Globus pallidus (tissue), 1 donor: ENCODE results near the gene PLN.

Source experiments
- DNase-seq: peaks from one replicate; pipeline ENCODE4 v3.0.0-alpha.2; 2015; ENCODE audit warnings: low spot score

Gene PLN

DNA sequence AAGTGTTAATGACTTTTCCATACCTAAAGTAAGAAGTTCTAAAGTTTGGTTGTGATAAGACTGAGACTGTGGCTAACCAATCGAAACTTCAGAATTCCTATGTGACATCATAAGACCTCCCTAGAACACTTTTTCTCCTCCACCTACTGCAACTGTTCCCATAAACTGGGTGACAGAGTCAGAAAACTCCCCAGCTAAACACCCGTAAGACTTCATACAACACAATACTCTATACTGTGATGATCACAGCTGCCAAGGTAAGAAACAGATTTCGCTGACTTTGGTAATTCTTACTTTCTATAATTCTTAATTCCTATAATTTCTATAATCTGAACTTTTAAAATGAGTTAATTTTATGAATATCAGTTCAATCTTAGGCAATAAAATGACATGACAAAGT, at the start of gene PLN:
Gene PLN, plus strand, starts transcription at position 161 of the 400 bp plus-strand sequence. CDS start 10,626 bp downstream, outside the sequence.
- no peak for DNase-seq

DNA sequence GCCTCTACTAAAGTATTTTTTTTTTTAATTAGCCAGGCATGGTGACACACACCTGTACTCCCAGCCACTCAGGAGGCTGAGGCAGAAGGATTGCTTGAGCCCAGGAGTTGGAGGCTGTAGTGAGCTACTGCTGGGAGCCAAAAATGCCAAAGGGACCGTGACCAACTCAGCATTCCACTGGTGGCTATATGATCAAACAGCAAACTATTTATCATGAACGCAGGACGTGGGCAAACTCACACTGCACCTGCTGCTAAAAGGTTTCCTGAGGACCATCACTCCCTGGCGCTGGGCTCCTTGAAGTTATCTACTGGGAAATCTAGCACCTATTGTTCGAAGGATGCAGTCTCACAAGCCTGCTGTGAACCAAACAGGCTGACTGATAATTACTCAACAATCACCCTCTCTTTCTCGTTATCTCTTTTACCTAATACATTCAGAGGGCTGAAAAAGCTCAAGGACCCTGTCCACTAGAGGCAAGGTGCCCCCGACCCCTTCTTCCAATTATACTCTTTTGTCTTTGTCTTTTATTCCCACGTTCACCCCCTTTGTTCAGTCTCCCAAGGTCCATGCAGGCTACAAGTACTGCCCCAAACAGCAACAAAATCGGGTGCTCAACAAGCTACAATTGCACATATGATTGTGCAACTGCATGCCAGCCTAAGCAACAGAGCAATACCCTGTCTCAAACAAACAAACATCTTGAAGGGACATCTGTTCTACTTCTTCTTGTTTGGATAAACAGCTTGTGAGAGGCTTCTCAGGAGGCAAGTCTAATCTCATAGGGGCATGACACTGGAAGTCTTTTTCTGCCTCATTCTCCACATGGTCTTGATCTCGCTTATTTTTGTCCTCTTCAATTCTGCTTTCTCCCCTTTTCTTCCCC, 47.7 kb upstream of the PLN start:
- no peak for DNase-seq

DNA sequence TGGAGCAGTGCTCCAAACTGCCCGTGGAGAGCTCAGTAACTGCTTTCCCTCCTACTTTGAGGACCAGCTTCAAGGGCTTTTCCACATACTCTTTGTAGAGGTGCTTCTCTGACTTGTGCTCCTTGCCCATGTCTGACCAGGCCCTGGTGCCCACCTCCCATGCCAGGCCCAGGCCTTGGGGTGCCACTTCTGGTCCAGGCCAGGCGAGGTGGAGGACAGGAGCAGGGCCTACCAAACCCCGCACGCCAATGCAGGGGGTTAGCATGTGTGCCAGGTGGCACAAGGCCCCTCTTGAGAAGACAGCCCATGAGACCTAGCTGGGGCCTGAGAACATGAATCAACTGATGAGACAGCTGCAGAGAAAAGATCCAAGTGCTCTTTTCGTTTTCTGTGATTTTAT, 47.0 kb upstream of the PLN start:
- no peak for DNase-seq

DNA sequence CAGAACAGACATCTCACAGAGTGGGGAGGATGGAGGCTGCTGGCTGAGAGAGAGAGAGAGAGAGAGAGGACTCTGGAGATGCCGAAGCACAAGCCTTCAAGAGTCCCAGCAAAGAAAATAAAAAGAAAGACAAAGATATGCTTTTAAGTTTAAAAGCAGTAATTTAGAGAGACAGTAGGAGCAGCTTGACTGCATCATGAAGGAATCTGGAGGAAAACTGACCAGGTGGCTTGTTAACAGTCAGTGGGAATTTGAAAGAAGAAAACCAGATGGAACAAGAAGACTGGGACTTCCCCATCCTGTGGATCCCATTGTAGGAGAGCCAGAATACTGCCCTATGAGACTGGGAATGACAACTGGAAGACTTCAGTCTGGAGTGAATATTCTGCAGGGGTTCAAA, 46.3 kb upstream of the PLN start:
- DNase-seq: no peak

DNA sequence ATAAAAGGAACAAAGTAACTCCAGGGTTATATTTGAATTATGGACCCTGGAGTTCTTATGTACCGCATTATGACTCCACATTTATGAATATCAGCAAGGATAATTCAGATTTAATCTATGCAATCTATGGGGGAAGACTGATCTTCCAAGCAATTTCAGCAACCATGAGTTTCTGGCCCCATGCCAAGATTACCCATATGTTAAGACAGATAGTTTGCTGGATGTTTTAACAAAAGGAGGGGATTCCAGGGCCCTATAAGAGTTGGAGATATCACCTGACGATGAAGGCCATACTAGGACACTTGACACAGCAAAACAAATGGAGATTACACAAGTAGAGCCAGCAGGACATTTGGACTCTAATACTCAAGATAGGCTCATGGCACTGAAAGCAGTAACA, 45.9 kb upstream of the PLN start:
- no peak for DNase-seq

DNA sequence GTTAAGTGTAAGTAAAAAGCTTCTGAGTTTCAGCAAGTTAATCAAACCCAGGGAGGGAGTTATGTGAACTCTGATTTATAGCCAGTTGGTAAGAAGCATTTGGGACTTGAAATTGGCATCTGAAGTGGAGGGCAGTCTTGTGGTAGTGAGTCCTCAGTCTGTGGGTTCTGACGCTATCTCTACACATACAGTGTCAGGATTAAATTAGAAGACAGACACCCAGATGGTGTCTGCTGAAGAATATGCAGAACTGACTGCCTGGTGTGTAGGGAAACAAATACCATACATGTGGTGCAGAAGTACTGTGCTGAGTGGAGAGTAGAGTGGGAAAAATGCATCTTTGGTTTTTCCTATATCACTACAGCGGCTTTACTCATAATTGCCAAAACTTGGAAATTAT, 43.5 kb upstream of the PLN start:
- DNase-seq: no peak

DNA sequence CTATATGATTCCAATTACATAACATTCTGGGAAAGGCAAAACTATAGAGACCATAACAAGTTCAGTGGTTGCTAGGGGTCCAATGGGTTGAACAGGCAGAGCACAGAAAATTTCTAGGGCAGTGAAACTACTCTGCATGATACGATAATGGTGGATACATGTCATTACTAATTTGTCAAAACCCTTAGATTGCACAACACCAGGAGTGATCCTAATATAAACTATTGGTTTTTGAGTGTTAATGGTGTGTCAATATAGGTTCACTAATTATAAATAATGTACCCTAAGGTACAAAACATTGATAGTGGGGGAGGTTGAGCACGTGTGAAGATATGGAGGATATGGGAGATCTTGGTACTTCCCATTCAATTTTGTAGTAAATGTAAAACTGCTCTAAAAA, 42.4 kb upstream of the PLN start:
- no peak for DNase-seq

DNA sequence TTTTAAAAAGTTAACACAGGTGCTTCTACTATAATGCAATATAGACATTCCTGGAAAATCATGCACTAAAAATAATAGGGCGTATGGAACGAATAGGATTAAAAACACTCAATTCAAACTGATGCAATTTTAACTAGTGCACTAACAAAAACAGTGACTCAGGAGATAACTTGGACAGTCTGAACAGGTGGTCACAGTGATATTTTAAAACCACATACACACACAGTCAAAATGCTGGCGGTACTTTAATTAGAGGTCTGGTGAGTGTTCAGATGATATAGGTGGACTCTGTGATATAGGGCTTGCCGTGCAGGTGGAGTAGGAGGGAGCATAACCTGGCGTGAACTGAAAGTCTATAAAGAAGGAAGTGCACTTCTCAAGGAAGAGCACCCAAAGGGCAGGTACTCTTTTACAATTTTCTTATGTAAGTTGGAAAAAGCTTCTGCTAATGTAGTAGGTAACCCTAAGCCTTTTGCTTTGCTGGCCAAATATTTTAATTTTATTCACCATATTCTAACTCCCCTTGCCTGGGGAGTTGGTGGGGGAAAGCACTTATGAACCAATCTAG, 41.9 kb upstream of the PLN start:
- DNase-seq: no peak

DNA sequence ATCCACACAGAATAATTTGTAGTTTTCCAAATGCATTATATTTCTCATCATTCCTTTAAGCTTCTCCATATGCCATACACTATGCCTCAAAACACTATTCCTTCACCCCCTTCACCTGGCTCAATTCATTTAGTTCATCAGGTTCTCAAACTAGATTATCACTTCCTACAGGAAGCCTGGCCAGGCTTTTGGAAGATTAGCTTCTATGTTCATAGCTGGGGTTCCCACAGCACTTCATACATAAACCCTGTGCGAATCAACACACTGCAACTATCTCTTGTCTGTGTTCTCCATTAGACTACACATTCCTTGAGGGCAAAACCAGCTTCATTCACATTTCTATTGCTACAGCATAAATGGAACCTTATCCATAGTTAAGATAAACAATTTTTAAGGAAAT, 40.5 kb upstream of the PLN start:
- no peak for DNase-seq

DNA sequence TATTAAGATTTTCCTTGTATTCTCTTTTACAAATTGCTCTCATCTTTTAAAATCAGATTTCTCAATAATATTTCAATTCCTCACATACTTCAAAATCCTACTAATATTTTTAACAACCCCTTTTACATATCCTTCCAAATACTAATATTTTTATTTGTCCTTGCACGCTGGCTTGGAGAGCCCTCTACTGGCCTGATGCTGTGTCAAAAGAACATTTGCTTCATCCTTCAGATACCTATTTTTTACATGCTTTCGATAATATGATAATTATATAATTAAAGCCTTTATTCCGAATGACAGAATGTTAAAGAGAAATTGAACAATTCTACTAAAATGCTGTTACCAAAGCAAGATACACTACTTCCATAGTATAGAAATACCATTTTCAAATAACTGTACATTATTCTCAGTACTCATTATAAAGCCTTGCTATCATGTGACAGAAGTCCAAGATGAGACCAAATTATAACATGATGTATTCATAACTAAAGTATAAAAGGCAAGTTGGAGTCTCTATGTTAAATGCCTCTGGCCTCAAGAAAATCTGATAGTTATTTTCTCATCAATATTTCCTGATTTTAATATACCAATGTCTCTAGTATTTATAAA, 39.0 kb upstream of the PLN start:
- DNase-seq: peak; percentile 47

DNA sequence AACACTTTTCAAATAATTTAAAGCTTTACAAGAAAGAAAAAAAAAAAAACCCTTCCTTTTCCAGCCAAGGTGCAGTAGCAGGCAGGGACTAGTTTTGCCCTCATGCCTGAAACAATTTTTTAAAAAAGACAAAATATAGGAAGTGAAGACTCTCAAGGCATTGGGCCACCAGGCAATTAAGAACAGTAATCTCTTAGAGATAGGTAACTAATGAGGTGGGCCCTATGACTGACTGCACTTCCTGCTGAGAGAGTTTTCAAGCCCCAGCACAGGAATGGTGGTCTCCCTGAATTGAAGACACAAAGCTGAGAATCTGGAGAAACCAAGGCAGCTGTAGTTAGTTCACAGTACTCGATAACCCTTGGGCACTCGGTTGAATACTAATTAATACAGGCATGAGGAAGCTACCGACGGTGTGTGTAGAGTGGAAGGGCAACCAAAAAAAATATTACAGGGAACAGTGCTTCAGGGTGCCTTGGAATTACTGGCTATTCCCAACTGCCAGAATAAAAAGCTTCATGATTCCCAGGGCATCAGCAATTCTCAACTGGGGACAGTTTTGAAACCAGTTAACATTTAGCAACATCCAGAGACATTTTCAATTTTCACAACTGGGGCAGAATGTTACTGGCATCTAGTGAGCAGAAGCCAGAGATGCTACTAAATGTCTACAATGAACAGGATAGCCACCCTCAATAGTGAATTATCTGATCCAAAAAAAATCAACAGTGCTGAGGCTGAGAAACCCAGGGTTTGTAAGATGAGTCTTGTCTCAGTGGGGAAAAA, 36.0 kb upstream of the PLN start:
- DNase-seq: no peak

DNA sequence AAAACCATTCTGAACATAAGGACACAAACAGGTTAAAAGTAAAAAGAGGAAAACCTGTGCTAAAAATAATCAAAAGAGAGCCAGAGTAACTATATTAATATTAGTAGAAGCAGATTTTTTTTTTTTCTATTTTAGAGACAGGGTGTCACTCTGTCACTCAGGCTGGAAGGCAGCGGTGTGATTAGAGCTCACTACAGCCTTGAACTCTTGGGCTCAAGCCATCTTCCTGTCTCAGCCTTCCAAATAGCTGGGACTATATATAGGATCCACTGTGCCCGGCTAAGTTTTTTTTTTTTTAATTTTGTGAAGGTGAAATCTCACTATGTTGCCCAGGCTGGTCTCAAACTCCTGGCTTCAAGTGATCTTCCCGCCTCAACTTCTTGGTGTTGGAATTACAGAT, 33.4 kb upstream of the PLN start:
- DNase-seq: no peak

DNA sequence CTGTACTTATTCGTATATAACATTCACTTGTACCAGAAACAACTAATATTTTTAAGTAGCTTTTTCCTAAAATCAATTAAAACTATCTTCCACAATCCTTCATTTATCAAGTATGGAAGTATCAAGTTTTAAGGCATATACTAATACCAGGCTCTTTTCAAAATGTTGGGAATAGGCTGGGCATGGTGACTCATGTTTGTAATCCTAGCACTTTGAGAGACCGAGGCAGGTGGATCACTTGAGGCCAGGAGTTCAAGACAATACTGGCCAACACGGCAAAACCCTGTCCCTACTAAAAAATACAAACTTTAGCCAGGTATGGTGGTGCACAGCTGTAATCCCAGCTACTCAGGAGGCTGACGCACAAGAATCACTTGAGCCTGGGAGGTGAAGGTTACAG, 25.7 kb upstream of the PLN start:
- DNase-seq: no peak

DNA sequence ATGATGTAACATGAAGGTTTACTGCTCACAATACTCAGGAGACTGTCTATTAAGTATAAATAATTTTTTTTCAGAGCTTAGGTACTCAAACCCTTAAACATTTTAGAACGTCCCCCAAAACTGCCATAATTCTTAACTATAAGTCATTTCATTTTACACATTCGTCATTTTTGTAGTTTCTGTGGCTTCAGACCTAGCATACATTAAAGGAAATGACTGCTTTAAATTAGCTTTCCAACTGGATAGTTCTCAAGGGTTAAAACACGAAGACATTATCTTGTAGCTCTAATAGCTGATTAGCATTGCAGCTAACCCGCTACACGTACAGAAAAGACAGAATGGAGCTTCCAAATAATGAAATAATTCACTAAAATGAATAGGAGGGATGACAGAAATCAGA, 24.9 kb upstream of the PLN start:
- no peak for DNase-seq

DNA sequence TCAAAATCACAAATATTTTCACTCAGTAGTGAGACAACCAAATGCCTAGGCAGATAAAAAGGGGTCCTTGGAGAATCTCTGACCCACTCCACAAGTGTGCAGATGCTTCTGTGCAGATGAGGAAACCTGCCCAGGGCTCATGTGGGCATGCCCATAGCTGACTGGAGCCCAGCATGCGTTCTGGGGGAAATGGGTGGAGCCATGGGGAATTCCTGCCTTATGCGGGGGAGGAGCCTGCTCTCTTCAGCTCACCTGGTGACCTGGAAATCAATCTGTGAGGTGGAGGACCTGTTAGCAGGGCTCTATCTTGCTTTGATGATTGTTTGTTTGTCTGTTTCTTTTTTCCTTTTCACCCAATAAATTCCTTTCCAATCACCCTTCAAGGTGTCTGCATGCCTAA, 23.4 kb upstream of the PLN start:
- no peak for DNase-seq

DNA sequence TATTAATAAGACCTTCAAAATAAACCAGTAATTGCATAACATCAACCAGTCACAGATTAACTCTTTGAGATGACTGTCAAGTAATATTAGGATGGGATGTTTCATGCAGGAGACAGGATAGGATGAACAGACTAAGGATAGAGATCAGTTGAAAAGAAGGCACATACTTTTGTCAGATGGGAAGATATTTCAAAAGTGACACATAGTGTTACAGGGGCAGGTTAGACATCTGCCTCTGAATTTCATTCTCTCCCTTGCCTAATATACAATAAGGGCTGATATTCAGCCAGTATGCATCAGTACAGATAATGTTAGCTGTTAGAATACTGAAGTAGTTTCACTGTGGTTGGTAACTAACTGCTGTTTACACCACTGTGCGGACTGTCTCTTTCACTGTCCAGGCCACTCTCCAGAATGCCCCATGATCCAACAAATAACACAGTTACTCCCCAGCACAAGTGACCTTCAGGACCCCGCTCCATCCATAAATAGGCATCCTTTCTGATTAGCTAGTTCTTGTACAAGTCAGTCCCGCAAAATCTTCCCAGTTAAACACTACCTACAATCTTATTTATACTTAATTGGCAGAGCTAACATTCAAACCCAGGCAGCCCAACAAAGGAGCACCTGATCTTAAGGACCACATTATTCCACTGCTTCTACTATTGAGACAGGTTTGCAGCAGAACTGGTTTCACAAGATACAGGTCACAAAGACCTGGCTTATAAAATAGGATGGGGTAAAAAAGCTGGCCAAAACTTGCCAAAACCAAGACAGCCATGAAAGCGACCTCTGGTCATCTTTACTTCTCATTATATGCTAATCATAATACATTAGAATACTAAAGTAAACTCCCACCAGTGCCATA, 21.9 kb upstream of the PLN start:
- no peak for DNase-seq

DNA sequence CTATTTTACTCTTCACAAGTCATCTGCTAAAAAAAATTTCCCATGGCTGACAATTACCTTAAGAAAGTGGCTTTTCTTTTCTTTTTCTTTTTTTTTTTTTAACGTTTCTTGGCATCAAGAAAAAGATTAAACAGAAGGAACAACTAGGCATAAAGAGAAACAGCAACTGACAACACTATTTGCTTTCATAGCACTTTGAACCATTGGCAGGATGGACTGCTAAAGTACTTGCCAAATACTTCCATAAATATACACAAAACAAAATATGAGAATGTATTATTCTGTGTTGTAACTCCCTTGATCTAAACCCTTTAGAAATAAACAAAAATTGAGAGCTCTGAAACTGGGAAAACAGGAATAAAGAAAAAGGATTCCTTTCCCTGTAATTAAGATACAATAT, 20.0 kb upstream of the PLN start:
- no peak for DNase-seq

DNA sequence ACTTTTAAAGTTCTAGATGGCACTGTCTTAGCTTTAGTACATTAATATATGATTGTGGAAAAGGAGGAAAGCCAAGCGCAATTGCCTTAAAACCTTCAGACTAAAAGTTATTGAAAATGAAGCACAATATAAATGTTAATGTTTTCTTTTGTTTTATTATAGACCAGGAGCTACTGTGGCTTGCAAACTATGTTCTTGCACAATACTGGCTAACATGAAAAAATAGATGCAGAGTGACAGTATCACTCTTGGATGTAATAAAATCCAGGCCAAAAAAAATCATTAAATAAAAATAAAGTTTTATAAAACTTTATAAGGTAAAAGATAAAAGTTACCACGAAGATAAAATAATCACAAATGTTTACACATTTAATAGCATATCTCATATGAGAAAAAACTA, 18.3 kb upstream of the PLN start:
- no peak for DNase-seq

DNA sequence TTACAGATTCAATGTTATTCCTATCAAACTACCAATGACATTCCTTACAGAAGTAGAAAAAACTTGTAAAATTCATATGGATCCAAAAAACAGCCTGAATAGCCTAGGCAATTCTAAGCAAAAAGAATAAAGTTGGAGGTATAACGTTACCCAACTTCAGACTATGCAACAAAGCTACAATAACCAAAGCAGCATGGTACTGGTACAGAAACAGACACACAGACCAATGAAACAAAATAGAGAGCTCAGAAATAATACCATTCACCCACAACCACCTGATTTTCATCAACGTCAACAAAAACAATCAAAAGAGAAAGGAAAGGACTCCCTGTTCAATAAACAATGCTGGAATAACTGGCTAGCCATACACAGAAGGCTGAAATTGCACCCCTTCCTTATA, 17.2 kb upstream of the PLN start:
- DNase-seq: no peak

DNA sequence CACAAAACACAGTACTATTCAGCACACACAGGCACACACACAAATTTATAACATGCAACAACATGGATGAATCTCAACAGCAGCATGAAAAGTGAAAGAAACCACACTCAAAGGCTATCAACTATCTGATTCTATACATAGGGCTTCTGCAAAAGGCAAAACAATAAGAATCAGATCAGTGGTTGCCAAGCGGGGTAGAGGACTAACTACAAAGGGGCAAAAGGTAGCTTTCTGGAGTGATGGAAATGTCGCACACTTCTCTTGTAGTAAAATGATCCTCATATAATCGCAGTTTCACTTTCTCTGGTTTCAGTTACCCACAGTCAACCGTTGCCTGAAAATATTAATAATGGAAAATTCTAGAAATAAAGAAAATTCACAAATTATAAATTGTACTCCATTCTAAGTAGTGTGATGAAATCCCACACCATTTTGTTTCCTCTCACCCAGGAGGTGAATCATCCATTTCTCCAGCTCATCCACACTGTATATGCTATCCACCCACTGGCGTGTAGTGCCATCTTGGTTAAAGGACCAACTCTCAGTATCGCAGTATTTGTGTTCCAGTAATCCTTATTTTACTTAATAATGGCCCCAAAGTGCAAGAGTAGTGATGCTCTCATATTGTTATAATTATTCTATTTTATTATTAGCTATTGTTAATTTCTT, 12.8 kb upstream of the PLN start:
- DNase-seq: no peak

DNA sequence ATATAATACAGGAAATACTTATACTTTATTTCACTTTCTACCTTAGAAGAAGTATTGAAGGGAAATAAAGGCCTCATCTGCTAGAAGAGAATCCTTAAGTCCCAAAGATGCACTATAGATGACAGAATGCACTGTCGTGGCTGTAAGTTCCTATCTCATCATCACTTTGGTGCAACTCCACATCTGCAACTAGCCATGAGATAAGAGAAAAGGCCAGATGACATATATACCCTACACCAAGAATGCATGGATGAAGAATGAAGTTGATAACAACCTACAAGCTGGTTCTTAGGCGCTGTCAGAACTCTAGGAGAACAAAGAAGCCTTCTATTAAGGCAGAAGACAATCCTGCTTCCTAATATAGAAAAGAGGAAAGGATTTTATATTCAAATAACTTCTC, 11.6 kb upstream of the PLN start:
- no peak for DNase-seq
